HG03460 (cell line): Measurements from ENCODE around the gene SCN3A.

Source experiments
- ATAC-seq: cut with Tn5 transposase; IDR thresholded peaks from one replicate; pipeline ENCODE4 v1.9.1; 2021; ENCODE audit not compliant: unreplicated experiment

SCN3A gene

GRCh38 chr2:165192729-165193128 is 11.1 kb downstream of the SCN3A start:
- ATAC-seq: peak; percentile 24

- ATAC-seq: no peak
These were observed 12.6 kb downstream of the SCN3A start for GRCh38 chr2:165191096-165191728.

GRCh38 chr2:165185633-165186032 is 18.2 kb downstream of the SCN3A start:
- no peak for ATAC-seq

GRCh38 chr2:165182029-165182428 is 21.8 kb downstream of the SCN3A start:
- no peak for ATAC-seq

- ATAC-seq: no peak
These were observed 27.1 kb downstream of the SCN3A start for GRCh38 chr2:165176780-165177179.

- no peak for ATAC-seq
These were observed 30.6 kb downstream of the SCN3A start for GRCh38 chr2:165173215-165173614.

- ATAC-seq: no peak
These were observed 39.6 kb downstream of the SCN3A start for GRCh38 chr2:165164201-165164600.

GRCh38 chr2:165163761-165164160 is 40.1 kb downstream of the SCN3A start:
- no peak for ATAC-seq

- ATAC-seq: no peak
These were observed 41.4 kb downstream of the SCN3A start for GRCh38 chr2:165162466-165162865.

GRCh38 chr2:165161510-165161909 is 42.3 kb downstream of the SCN3A start:
- ATAC-seq: no peak

- no peak for ATAC-seq
These were observed 46.7 kb downstream of the SCN3A start for GRCh38 chr2:165157160-165157559.

- ATAC-seq: no peak
These were observed 48.7 kb downstream of the SCN3A start for GRCh38 chr2:165155152-165155551.

- ATAC-seq: no peak
These were observed 54.4 kb downstream of the SCN3A start for GRCh38 chr2:165149439-165149838.

- ATAC-seq: no peak
These were observed 56.4 kb downstream of the SCN3A start for GRCh38 chr2:165147186-165148045.

GRCh38 chr2:165144315-165144714 is 59.5 kb downstream of the SCN3A start:
- peak; percentile 61 for ATAC-seq

- ATAC-seq: no peak
These were observed 62.1 kb downstream of the SCN3A start for GRCh38 chr2:165141601-165142354.

- ATAC-seq: no peak
These were observed 77.6 kb downstream of the SCN3A start for GRCh38 chr2:165126244-165126643.

- no peak for ATAC-seq
These were observed 81.3 kb downstream of the SCN3A start for GRCh38 chr2:165122521-165122920.

- ATAC-seq: no peak
These were observed 82.9 kb downstream of the SCN3A start for GRCh38 chr2:165120740-165121467.

- no peak for ATAC-seq
These were observed 88.6 kb downstream of the SCN3A start for GRCh38 chr2:165115258-165115657.

GRCh38 chr2:165114346-165114939 is 89.4 kb downstream of the SCN3A start:
- ATAC-seq: no peak
